Spleen (tissue), 7 donors: ENCODE data around the gene NAALADL2.

Experiments used
- POLR2A ChIP-seq, 3 donors: fragments of 450-650 bp; IDR thresholded peaks; one replicate each; pipeline ENCODE4 v1.5.1; 2017; ENCODE audit warnings: antibody characterized with exemption in 3 of 3, mild to moderate bottlenecking in 1 of 3
- POLR2AphosphoS5 ChIP-seq, 3 donors: sonication (generic); formaldehyde crosslinking; IDR thresholded peaks; one replicate each; pipeline ENCODE4 v1.5.1; 2017; ENCODE audit warnings: antibody characterized with exemption in 3 of 3
- TF ChIP-seq, protein P1 (sequence below), 11 experiments: fragments of 200-600 bp in 7 of 11; fragments of 450-650 bp in 4 of 11; sonication (generic) in 4 of 11; IDR thresholded peaks in 8 of 11; conservative IDR thresholded peaks in 3 of 11; 1 replicate in 7 of 11; 2 replicates in 4 of 11; pipeline versions ENCODE4 v1.4.0 to v1.8.0; 2016 to 2021; ENCODE audit warnings: antibody characterized with exemption in 11 of 11, inconsistent platforms in 4 of 11, mild to moderate bottlenecking in 1 of 11
- donor health status: DM: no; HTN: no; CAD: no; lungs with moderate emphysema.
- donor health status: DM: no; HTN: no; CAD: no.
- donor health status: DM: no; HTN: no; CAD: no.

DNA sequence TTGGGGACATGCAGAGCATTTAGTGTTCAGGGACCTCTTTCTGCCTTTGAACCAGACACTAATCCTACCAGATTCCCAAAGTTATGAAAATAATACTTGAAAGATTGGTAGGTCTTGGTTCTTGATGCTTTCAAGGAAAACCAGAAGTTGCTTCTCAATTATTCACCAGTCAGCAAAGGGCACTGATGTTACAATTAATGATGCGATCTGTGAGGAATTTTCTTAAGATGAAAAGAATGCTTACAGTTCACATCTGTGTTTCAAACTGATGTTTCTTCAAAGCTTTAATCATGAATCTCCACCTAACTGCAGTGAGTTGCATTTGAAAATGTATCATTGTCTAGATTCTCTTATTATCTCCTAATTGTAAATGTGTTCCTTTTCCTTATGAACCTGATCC lies 161.0 kb downstream of the NAALADL2 start:
- TF ChIP-seq POLR2A (IDR thresholded peaks at IDR 0.05) (no peak), POLR2AphosphoS5 (IDR thresholded peaks at IDR 0.05) (no peak)
- TF ChIP-seq, protein P1, sequence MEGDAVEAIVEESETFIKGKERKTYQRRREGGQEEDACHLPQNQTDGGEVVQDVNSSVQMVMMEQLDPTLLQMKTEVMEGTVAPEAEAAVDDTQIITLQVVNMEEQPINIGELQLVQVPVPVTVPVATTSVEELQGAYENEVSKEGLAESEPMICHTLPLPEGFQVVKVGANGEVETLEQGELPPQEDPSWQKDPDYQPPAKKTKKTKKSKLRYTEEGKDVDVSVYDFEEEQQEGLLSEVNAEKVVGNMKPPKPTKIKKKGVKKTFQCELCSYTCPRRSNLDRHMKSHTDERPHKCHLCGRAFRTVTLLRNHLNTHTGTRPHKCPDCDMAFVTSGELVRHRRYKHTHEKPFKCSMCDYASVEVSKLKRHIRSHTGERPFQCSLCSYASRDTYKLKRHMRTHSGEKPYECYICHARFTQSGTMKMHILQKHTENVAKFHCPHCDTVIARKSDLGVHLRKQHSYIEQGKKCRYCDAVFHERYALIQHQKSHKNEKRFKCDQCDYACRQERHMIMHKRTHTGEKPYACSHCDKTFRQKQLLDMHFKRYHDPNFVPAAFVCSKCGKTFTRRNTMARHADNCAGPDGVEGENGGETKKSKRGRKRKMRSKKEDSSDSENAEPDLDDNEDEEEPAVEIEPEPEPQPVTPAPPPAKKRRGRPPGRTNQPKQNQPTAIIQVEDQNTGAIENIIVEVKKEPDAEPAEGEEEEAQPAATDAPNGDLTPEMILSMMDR (IDR thresholded peaks at IDR 0.05 in 8 of 11, conservative IDR thresholded peaks at IDR 0.05 in 3 of 11), result no peak
